NCI-H2196 treated with DMSO at 0.1 percent for 48 hours (cell line): ENCODE measurements around the gene GAS2L3.

ENCODE experiments used
- DNase-seq: peaks from one replicate; lab custom pipeline; 2025; ENCODE audit not compliant: unreplicated experiment; lab: John Stamatoyannopoulos, UW

The GAS2L3 gene

DNA sequence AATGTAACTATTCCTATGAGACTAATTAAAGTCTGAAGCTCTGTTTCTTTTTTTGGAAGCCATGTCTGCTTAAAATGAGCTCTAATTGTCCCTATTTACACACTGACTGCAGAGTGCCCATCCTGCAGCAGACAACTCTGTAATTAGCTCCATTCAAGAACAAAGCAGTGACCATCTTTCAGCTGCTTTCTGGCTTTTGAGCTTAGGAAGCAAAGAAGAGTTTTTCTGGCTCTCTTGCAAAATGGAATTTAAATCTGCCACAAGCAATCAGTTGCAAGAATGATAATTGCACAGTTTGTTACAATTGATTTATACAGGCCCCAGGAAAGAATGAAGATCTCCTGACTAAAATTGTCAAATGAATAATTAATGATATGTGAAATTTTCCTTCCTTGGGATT, 83.4 kb downstream of the GAS2L3 start:
- no peak for DNase-seq

DNA sequence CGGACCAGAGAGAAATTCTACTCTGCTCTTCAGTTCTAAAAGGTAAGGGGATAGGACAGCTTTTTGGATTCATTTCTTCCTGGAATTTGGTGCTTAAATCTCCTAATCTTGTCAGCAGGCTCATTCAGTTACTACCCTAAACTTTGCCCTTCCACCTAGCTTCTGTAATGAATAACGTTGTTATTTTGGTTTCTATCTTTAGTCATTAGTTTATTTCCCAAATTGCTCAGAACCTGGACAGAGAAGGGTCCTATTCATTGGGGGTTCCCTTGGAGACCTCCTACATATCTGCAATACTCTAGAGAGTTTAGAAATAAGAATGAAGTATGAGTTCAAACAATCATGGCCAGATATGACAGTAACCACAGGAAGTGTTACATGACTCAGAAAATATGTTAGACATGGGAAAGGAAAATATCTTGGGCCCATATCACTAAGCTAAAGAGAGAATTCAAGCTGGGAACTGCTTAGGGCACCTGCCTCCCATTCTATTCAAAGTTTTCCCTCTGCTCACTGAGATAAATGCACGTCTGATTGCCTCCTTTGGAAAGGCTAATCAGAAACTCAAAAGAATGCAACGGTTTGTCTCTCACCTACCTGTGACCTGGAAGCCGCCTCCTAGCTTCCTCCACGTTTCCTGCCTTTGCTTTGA, 87.9 kb downstream of the GAS2L3 start:
- DNase-seq: no peak

DNA sequence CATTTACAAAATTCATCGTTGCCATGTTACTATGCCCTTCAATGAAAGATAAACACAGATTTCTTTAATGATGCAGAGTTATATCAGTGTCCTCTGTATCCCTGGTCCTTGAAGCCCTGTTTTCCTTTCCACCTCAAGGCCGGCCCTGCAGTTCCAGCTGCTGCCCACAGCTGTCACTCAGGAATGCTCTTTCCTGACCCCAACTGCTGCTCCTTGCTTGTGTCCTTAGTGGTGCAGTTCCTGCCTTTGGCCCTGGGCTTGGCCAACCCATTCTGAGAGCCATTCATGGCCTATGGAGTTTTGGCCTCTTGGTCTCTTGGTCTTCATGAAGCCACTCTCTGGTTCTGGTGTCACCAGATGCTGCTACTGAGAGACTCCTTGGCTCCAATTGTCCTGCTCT, 93.1 kb downstream of the GAS2L3 start:
- no peak for DNase-seq

DNA sequence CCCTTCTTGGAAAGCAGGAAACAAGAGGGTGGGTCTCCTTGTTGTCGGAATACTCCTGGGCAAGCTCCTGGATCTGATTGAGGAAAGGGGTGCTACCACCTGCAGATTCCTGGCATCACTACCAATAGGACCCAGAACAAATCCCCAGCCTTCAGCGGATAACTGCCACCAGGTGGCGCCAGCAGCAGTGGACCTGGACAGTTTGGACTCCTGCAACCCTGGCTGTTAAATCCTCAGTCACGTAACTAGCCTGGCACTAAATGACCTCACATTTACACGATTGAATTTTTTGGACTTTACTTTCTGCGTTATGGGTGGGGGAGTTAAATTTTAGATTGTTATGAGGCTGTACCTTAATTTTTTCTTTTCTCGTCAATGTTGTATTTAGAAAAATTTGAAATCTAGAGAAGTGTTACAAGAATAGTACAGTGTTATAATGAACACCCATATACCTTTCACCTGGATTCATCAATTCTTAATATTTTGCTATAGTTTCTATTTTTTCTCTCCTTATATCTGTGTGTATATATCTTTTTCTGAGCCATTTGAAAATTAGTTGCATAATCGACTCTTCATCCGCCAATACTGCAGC, 95.6 kb downstream of the GAS2L3 start:
- peak; percentile 13 for DNase-seq

DNA sequence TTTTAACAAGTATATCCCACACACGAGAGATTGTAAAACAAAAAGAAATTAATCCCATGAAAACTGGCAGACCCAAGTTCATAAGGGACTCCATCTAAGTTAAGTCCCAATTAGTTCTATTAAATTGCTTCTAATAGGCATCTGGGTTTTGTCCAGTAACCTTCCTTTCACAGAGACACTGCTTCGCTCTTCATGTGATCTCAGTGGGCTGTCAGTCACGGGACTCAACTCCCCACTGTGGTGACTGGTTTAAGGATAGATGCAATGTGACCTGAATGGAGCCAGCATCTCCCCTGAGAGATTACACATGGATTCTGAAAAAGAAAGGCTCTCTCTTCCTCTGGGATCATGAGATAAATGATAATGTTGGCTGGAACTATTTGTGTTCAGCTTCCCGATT, 96.4 kb downstream of the GAS2L3 start:
- DNase-seq: no peak

DNA sequence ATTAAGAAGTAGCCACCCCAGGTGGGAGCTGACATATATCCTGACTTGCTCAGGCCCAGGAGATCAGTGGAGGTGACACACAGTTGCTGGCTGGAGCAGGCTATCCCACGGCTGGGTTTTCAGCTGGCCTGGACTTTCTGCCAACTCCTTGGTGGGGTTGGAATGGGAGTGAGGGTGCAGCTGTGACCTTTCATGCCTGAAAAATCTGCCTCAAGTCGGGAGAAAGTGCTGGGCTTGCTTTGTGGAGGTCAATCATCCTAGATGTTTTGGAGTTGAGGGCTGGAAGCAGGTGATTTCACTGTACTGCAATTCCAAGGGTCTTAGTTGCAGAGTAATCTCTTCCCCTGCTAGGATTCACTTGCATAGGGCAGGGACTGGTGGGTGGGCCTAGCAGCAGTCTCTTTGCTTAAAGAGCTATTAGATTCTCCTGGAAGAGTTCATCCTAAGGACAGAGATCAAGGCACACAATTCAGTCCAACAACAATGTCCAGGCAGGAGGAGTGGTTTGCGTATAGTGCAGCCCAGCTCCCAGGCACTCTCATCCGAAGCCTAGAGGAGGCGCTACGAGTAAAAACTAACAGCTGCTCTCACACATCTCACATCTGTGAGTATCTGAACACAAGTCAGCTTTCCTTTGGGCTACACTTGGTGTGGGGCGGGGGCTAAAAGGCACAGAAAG, 98.1 kb downstream of the GAS2L3 start:
- no peak for DNase-seq

DNA sequence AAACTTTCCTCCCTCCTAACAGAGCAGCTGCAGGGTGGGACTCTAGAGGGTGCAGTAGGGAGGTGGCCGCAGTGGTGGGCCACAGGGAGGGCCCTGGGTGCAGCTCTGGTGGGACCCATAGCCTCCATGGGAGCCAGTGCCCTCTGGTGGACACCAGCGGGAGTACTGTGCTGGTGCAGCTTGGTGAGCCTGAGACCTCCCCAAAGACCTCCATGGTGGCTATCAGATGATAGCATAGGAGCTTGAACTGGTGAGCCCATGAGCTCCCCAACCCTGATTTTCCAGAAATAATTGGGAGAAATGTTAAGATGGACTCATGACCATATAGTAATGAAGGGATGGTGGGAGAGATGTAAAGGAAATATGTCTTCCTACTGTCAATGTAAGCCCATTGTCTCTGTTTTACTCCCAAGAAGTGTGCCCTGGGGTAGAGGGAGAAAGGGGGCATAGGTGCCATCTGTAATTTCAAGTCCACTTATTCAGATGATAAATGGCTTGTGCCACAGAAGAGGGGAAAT, 98.7 kb downstream of the GAS2L3 start:
- no peak for DNase-seq

DNA sequence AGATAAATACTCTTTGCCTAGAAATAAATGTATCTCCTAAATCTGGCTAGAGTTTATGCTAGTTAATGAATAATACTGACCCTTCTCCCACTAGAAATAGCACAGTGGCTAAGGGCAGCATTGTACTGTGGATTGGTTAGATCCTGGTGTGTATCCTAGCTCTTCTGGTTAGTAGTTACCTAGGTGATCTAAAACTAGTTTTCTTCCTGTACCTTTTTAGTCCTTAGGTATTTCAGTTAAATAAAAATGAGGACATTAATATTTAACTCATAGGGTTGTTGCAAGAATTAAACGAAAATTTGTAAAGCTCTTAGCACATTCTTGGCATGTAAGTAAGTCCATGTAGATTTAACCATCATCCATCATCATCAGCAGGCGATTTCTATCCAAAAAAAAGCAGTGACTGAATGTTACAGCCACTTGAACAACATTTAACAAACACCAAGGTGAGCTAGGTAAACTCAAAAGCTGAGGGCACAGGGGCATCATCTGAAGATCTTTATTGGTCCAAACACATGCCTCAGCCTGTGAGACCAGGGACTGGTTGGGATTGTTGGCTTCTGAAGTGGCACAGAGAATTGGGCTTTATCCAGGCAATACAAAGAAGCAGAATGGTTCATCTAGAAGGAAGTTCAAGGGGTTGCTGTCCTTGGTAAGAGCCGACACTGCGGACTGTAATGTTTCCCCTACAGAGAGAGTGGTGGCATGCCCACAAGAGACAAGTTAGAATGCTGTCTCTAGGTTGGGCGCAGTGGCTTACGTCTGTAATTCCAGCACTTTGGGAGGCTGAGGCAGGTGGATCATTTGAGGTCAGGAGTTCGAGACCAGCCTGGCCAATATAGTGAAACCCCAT, 100.8 kb downstream of the GAS2L3 start:
- DNase-seq: no peak
